Stimulated activated CD4-positive, alpha-beta T cell treated with anti-CD3 and anti-CD28 coated beads, Interleukin-2, amount 100 ng/mL, for 24 hours (primary cell): Measurements from ENCODE around the gene NSUN4.
"Not testable (repeated sequence)": the region's sequence is repeated elsewhere in the genome, so short reads cannot be mapped to it uniquely, and the experiment has no call there.

ENCODE experiments used
- DNase-seq, 2 donors: peaks; one replicate each; pipeline ENCODE4 v3.0.0-alpha.2; 2020

NSUN4 gene

DNA sequence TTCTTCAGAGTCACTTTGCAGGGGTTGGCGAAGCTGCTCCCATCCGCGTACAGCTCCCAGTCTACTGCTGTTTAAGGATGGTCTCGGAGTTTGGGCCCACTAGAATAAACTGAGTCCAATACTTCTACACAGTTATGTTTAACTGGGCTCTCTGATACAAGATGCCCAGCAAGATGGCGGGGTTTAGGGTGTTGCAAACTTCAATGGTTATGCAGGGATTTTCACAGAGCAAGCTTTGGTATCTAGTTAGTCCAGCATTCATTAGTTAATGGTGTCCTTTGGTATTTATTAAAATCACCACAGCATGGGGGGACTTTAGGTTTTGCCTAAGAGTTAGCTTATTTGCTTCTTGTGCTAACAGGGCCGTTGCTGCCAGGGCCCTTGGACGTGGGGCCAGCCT, 12.4 kb upstream of the NSUN4 start:
- DNase-seq = not testable (repeated sequence)

DNA sequence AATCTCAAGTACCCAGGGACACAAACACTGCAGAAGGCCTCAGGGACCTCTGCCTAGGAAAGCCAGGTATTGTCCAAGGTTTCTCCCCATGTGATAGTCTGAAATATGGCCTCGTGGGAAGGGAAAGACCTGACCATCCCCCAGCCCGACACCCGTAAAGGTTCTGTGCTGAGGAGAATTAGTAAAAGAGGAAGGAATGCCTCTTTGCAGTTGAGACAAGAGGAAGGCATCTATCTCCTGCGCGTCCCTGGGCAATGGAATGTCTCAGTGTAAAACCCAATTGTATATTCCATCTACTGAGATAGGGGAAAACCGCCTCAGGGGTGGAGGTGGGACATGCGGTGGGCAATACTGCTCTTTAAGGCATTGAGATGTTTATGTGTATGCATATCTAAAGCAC, 10.8 kb upstream of the NSUN4 start:
- DNase-seq = not testable (repeated sequence)

GRCh38 chr1:46330381-46330780, 10.2 kb upstream of the NSUN4 start:
- not testable (repeated sequence) for DNase-seq

DNA sequence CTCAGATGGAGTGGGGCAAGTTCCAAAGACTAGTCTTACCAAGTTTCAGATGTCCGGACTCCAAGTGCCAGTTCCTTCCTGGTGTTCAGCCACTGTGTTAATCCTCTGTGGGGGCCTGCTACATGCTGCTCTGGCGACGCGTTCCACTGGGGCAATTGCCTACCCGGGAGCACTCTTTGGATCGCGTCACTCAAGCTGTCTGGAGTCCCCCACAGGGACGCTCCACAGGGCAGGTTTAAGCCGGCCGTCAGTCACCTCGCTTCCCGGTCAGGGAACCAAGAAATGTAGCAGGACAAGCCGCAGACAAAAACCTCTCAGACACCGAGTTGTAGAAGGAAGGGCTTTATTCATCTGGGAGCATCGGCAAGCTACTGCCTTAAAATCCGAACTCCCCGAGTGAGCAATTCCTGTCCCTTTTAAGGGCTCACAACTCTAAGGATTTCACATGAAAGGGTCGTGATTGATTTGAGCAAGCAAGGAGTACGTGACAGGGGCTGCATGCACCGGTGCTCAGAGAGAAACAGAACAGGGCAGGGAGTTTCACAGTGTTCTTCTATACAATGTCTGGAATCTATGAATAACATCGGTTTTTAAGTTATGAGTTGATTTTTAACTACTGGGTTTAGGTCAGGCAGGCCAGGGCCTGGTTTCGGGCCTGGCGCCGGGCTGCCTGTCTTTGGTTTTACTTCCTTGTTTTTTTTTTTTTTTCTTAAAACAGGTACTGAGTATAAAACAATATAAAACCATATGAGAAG, 8.6 kb upstream of the NSUN4 start:
- DNase-seq = not testable (repeated sequence)

DNA sequence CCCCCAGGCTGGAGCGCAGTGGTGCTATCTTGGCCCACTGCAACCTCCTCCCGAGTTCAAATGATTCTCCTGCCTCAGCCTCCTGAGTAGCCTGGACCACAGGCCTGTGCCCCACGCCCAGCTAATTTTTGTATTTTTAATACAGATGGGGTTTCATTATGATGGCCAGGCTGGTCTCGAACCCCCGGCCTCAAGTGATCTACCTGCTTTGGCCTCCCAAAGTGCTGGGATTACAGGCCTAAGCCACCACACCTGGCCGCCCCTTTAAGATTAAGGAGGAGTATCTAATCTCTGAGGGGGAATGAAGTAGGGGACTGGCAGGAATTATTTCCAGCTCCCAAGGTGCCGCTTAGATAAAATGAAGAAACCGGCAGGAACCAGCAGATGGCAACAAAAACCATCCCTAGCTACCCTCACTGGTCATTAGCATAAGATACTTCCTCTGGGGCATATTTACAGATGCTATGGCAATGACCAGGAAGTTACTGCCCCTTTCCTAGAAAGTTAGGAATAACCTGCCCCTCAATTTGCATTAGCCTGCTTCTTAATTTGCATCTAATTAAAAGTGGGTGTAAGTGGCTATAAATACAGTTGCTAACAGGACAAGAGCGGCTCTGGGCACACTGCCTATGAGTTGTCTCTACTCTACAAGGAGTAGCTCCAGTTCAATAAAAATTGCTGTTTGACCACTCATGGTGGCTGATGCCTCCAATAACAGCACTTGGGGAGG, 7.1 kb upstream of the NSUN4 start:
- DNase-seq = no peak

- no peak for DNase-seq
Observed at GRCh38 chr1:46334030-46334384, 6.6 kb upstream of the NSUN4 start.

GRCh38 chr1:46335081-46335480, 5.5 kb upstream of the NSUN4 start:
- DNase-seq = no peak

DNA sequence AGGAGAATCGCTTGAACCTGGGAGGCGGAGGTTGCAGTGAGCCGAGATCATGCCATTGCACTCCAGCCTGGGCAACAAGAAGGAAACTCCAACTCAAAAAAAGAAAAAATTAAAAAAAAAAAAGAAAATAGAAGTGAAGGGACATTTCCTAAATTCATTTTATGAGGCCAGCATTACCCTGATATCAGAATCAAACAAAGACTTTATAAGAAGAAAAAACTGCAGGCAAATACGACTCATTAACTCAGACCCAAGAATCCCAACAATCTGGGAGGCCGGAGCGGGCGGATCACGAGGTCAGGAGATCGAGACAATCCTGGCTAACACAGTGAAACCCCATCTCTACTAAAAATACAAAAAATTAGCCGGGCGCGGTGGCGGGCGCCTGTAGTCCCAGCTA, 3.2 kb upstream of the NSUN4 start:
- DNase-seq = not testable (repeated sequence)

DNA sequence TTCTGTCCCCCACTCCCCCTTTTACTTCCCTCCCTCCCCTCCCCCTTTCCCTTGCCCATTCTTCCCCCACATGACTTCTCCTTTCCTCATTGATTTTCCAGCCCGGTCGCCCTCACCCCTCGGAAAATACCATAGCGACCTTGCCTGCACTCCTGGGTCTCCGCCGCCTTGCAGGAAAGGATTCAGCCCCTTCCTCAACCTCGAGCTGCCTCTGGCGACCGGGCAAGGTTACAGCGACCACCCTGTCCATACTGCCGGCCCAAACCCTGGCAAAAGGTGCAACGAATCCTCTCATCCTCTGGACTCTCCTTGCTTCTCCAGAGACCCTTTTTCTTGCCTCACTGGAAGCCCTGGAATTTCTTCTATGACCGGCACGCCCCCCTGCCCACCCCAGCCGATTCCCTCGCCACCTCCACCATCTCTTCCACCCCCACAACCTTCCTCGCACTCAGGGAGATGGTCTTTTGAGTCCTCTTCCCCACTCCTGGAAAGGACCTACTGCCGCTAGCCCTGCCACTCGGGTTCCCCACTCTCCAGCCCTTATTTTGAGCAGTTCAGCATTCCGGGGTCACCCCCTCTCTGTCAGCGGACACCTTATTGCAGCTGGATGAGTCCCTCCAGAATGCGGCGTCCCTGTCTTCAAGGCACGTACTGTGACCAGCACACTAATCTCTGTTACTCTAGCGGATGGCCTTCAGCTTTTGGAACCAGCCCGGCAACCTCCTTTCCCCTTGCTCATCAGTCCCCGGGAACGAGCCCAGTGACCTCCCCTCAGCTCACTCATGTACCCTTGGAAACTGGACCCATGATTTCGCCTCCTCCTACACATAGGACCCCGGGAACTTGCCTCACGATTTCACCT, 846 bp downstream of the NSUN4 start:
- DNase-seq = peak in 1 of 2 donors; percentile 19

- DNase-seq = no peak
Observed at GRCh38 chr1:46342084-46342656, 1.6 kb downstream of the NSUN4 start.

- no peak for DNase-seq
Observed at GRCh38 chr1:46342677-46343350, 2.2 kb downstream of the NSUN4 start.

DNA sequence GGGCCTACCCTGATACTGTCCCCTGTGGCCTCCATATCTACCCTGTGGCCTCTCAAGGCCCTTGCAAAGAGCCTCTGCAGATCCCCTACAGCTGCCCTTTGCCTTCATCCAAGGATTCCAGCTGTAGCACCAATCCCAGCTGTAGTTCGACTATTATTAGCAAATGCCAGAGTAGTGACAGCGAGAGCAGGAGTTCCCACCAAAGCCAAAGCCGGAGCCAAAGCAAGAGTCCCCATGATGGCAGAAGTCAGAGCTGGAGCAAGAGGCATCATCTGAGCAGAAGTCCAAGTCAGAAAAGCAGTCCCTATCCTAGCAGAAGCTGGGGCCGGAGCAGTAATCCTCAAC, 2.7 kb downstream of the NSUN4 start:
- DNase-seq = no peak

DNA sequence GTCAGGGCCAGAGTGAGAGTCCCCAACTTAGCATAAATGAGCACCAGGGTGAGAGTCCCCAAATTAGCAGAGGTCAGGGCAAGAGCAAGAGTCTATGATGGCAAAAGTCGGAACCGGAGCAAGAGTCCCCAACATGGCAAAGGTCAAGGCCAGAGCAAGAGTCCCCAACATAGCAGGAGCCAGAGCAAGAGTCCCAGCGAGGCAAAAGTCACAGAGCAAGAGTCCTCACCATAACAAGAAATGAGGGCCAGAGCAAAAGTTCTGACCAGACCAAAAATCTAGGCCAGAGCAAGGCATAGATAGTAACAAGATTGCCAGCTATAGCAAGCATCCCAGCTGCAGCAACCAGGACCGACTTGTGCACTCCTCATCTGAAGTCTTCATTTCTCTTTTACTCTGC, 3.1 kb downstream of the NSUN4 start:
- no peak for DNase-seq

- DNase-seq = no peak
Observed at GRCh38 chr1:46344481-46344880, 3.9 kb downstream of the NSUN4 start.

- no peak for DNase-seq
Observed at GRCh38 chr1:46345281-46345680, 4.7 kb downstream of the NSUN4 start.

- DNase-seq = no peak
Observed at GRCh38 chr1:46352363-46352762, 11.8 kb downstream of the NSUN4 start.

DNA sequence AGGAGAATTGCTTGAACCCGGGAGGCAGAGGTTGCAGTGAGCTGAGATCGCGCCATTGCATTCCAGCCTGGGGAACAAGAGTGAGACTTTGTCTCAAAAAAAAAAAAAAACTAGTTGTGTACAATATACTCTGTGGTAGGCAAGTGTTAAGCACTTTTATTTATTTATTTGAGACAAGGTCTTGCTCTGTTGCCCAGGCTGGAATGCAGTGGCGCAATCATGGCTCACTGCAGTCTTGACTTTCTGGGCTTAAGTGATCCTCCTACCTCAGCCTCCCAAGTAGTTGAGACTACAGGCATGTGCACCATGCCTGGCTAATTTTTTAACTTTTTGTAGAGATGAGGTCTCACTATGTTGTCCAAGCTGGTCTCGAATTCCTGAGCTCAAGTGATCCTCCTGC, 15.3 kb downstream of the NSUN4 start:
- not testable (repeated sequence) for DNase-seq

GRCh38 chr1:46362158-46362557, 21.6 kb downstream of the NSUN4 start:
- no peak for DNase-seq

DNA sequence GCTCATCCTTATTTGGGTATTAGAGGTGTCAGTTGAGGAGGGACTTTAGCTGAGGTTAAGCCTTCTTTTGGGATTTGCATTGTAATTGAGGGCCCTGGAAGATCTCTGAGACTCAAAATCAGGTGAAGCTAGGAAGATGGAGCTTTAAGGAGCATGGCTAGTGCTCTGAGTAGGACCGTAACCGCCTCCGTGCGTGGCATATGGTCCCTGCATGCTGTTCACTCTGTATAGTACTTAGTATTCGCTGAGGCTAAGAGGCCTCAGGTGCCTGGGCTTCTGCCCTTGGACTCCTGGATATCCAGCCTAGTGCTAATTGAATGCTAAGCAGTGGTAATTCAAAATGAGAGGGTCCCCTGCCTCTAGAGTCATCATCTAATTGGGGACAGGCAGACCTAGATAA, 22.5 kb downstream of the NSUN4 start:
- no peak for DNase-seq

GRCh38 chr1:46364612-46365011, 24.0 kb downstream of the NSUN4 start:
- DNase-seq = no peak

DNA sequence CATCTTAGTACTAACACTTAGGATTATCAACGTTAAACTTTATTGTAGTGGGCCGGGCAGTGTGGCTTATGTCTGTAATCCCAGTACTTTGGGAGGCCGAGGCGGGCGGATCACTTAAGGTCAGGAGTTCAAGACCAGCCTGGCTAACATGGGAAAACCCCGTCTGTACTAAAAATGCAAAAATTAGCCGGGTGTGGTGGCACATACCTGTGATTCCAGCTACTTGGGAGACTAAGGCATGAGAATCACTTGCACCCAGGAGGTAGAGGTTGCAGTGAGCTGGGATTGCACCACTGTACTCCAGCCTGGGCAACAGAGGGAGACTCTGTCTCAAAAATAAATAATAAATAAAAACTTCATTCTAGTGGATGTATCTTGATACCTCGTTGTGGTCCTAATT, 25.2 kb downstream of the NSUN4 start:
- DNase-seq = not testable (repeated sequence)

GRCh38 chr1:46367072-46367471, 26.5 kb downstream of the NSUN4 start:
- no peak for DNase-seq

DNA sequence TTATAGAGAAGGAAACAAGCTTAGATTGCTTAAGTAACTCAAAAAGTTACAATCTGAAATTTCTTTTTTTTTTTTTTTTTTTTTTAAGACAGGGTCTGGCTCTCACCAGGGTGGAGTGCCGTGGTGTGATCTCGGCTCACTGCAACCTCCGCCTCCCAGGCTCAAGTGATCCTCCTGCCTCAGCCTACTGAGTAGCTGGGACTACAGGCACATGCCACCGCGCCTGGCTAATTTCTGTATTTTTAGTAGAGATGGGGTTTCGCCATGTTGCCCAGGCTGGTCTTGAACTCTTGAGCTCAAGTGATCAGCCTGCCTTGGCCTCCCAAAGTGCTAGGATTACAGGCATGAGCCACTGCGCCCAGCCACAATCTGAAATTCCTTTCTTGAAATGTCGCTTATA, 27.1 kb downstream of the NSUN4 start:
- DNase-seq = not testable (repeated sequence)
